ENCODE measurements around the gene BCL7C. TPM values are rescaled to one million over a fixed set of nuclear protein-coding genes. Genes with fewer than 3 reads are reported as not detected.

Gene BCL7C
- total RNA-seq, 1 donor from 2014 or later: 29.7 TPM

Small RNAs within 50 kb of the gene (small RNA-seq; reads per million reads assigned to genes)
- gene MIR4519 (not detected), gene MIR762 (not detected)

Other genes starting within 250 kb of the BCL7C start
- gene PRR14, start 243.1 kb downstream of the BCL7C start, total RNA-seq: 6.8 TPM
- gene FBRS, start 235.6 kb downstream of the BCL7C start, total RNA-seq: 7.3 TPM
- 17.2 TPM for gene SRCAP, start 194.9 kb downstream of the BCL7C start, total RNA-seq
- 3.7 TPM for gene PHKG2, start 145.7 kb downstream of the BCL7C start, total RNA-seq
- 1.6 TPM for gene CFAP119, start 132.0 kb downstream of the BCL7C start, total RNA-seq
- 50.6 TPM for gene RNF40, start 131.8 kb downstream of the BCL7C start, total RNA-seq
- gene ZNF629, start 106.9 kb downstream of the BCL7C start, total RNA-seq: 5.7 TPM
- gene CTF1, start 2.5 kb upstream of the BCL7C start, total RNA-seq: 0.52 TPM
- gene FBXL19, start 29.5 kb upstream of the BCL7C start, total RNA-seq: 5.2 TPM
- gene ORAI3, start 55.0 kb upstream of the BCL7C start, total RNA-seq: 9.4 TPM
- 3.7 TPM for gene SETD1A, start 63.7 kb upstream of the BCL7C start, total RNA-seq
- gene HSD3B7, start 91.1 kb upstream of the BCL7C start, total RNA-seq: 12.5 TPM
- not detected for gene STX1B, start 116.6 kb upstream of the BCL7C start, total RNA-seq
- gene STX4, start 139.5 kb upstream of the BCL7C start, total RNA-seq: 19.3 TPM
- gene ZNF668, start 180.2 kb upstream of the BCL7C start, total RNA-seq: 5.7 TPM
- 9.4 TPM for gene ZNF646, start 180.3 kb upstream of the BCL7C start, total RNA-seq
- 2.6 TPM for gene PRSS53, start 194.9 kb upstream of the BCL7C start, total RNA-seq
- gene VKORC1, start 200.7 kb upstream of the BCL7C start, total RNA-seq: 34.4 TPM
- gene BCKDK, start 214.3 kb upstream of the BCL7C start, total RNA-seq: 8.9 TPM
- gene KAT8, start 223.6 kb upstream of the BCL7C start, total RNA-seq: 43.3 TPM
- not detected for gene PRSS8, start 241.7 kb upstream of the BCL7C start, total RNA-seq